Measurements from ENCODE around the gene MID1.

MID1 gene

DNA sequence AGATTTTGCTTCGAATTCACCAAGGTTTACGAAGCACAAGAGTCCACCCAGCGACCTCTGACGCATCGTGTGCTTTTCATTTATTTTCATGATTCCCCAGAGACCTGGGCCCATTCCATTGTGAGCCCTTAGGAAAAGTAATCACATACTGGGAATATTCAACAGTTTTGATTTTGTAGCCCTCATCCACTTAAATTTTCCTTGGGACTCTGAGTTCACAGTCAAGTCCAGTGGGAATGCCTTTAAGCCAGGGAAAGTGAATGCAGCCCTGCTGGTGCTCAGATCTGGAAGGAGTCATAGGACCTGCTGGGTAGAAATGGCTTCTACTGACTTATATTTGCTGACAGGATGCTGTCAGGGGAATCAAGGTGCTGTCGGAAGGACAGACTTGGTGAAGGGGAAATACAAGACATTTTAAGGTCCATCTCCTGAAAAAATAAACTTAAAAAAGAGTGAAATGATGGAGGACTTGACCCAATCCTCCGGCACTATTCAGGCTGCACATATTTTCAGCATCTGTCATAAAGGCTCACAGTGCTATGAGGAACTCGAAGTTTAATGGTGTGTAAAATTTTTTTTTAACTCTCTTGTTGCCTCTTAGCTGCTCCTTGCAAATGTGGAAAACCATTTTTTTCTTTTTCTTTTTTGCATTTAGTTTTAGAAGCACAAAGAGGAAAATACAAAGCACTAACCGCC is 204.9 kb downstream of the MID1 start:
- Histone ChIP-seq H3K9ac (ENCODE audit: low read length in 5 of 5) (no peak overlapping the region), H3K9me3 (ENCODE audit: control insufficient read depth in 5 of 5, low read length in 5 of 5) (no peaks in the 10 kb centered on the region), H3K27ac (ENCODE audit: low read depth, low read length) (no peak overlapping the region), H3K36me3 (ENCODE audit: control insufficient read depth in 5 of 5, insufficient read depth in 5 of 5, low read length in 5 of 5) (no peaks in the 10 kb centered on the region), H3K4me1 (ENCODE audit: control insufficient read depth in 5 of 5, insufficient read depth in 5 of 5, low read length in 5 of 5) (no peaks in the 10 kb centered on the region), H3K4me3 (ENCODE audit: low read depth in 1 of 5, low read length in 5 of 5) (no peak overlapping the region), H3K27me3 (ENCODE audit: control insufficient read depth in 5 of 5, insufficient read depth in 4 of 5, low read length in 5 of 5) (peaks cover 0 to 6% (median 4%) of the 10 kb centered on the region in 5 donors)

DNA sequence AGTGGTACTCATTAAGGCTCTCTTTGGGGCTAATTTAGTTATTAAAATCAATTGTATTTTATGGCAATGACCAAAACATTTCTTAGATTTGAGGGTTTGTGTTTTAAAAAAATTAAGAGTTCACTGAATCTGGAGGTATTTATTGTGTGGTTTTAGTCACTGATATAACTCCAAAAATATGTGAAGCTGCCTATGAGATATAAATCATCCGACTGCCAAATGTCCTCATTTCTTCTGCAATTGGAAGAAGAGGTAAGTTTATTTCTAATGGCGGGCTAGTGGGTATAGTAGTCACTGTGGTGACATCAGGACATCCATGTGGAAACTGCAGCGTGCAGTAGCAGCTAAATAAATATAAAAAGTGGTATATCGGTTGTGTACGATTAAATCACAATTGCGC is 205.5 kb downstream of the MID1 start:
- no peaks in the 10 kb centered on the region for H3K4me1 ChIP-seq (ENCODE audit: control insufficient read depth in 5 of 5, insufficient read depth in 5 of 5, low read length in 5 of 5)
- H3K27ac ChIP-seq (ENCODE audit: low read depth, low read length) = no peak overlapping the region
- no peaks in the 10 kb centered on the region for H3K36me3 ChIP-seq (ENCODE audit: control insufficient read depth in 5 of 5, insufficient read depth in 5 of 5, low read length in 5 of 5)
- peaks cover 0 to 6% (median 4%) of the 10 kb centered on the region in 5 donors for H3K27me3 ChIP-seq (ENCODE audit: control insufficient read depth in 5 of 5, insufficient read depth in 4 of 5, low read length in 5 of 5)
- no peaks in the 10 kb centered on the region for H3K9me3 ChIP-seq (ENCODE audit: control insufficient read depth in 5 of 5, low read length in 5 of 5)
- no peak overlapping the region for H3K4me3 ChIP-seq (ENCODE audit: low read depth in 1 of 5, low read length in 5 of 5)
- no peak overlapping the region for H3K9ac ChIP-seq (ENCODE audit: low read length in 5 of 5)

DNA sequence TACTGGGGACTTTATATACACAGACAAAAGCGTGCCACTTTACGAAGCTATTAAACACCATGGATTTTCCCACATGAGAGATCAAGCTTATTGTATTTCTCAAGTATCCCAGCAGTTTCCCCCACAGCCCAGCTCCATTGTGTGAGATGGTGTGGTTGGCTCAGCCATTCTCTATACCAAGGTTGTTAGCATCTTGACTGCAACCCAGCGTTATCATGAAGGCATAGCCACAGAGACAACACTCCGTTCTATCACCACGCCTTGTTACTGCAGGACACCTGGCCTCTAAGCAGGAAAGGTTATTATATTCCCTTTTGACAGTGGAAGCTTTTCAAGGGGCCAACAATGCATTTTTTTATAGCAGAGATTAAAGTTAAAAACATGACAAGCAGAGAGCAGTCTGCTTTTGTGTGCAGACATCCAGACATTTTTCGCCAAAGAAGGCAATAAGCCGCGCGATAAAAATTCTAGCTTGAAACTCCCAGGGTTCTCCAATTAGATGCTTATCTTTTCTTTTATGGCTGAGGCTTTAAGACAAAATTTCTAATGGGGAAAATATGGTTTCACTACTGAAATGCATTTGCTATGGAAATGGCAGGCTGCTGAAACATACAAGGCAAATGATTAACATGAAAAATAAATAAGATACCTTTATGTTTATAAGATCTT is 206.1 kb downstream of the MID1 start:
- H3K27me3 ChIP-seq (ENCODE audit: control insufficient read depth in 5 of 5, insufficient read depth in 4 of 5, low read length in 5 of 5) = peaks cover 0 to 6% (median 4%) of the 10 kb centered on the region in 5 donors
- no peaks in the 10 kb centered on the region for H3K4me1 ChIP-seq (ENCODE audit: control insufficient read depth in 5 of 5, insufficient read depth in 5 of 5, low read length in 5 of 5)
- no peak overlapping the region for H3K27ac ChIP-seq (ENCODE audit: low read depth, low read length)
- no peak overlapping the region for H3K9ac ChIP-seq (ENCODE audit: low read length in 5 of 5)
- H3K36me3 ChIP-seq (ENCODE audit: control insufficient read depth in 5 of 5, insufficient read depth in 5 of 5, low read length in 5 of 5) = no peaks in the 10 kb centered on the region
- H3K4me3 ChIP-seq (ENCODE audit: low read depth in 1 of 5, low read length in 5 of 5) = no peak overlapping the region
- H3K9me3 ChIP-seq (ENCODE audit: control insufficient read depth in 5 of 5, low read length in 5 of 5) = no peaks in the 10 kb centered on the region

DNA sequence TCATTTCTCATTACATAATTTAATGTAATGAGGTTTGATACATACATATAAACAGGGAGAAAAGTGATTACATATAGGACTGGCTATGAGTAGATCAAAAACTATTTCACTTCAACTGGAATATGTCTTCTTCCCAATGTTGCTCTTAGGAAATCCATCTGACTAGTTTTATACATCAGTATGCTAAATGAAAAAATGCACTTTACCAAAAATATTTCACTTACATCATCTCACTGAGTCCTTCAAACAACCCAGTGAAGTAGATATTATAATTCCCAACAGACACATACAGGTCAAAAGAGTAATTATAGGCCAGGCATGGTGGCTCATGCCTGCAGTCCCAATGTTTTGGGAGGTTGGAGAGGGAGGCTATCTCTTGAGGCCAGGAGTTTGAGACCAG is 215.9 kb downstream of the MID1 start:
- H3K36me3 ChIP-seq (ENCODE audit: control insufficient read depth in 5 of 5, insufficient read depth in 5 of 5, low read length in 5 of 5) = no peaks in the 10 kb centered on the region
- H3K9me3 ChIP-seq (ENCODE audit: control insufficient read depth in 5 of 5, low read length in 5 of 5) = peaks cover 0 to 4% (median 2%) of the 10 kb centered on the region in 5 donors
- no peak overlapping the region for H3K27ac ChIP-seq (ENCODE audit: low read depth, low read length)
- H3K4me1 ChIP-seq (ENCODE audit: control insufficient read depth in 5 of 5, insufficient read depth in 5 of 5, low read length in 5 of 5) = no peaks in the 10 kb centered on the region
- H3K9ac ChIP-seq (ENCODE audit: low read length in 5 of 5) = no peak overlapping the region
- no peaks in the 10 kb centered on the region for H3K27me3 ChIP-seq (ENCODE audit: control insufficient read depth in 5 of 5, insufficient read depth in 4 of 5, low read length in 5 of 5)
- no peak overlapping the region for H3K4me3 ChIP-seq (ENCODE audit: low read depth in 1 of 5, low read length in 5 of 5)

DNA sequence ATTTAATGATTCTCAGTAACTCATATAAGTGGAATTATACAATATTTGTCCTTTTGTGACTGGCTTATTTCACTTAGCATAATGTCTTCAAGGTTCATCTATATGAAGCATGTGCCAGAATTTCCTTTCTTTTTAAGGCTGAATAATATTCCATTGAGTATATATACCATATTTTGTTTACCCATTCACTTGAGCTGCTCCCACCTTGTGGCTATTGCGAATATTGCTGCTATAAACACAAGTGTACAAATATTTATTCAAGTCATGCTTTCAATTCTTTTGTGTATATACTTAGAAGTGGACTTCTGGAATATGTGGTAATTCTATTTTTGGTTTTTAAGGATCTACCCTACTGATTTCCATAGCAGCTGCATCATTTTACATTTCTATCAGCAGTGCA is 219.1 kb downstream of the MID1 start:
- no peak overlapping the region for H3K4me3 ChIP-seq (ENCODE audit: low read depth in 1 of 5, low read length in 5 of 5)
- H3K27me3 ChIP-seq (ENCODE audit: control insufficient read depth in 5 of 5, insufficient read depth in 4 of 5, low read length in 5 of 5) = no peaks in the 10 kb centered on the region
- peaks cover 0 to 4% (median 2%) of the 10 kb centered on the region in 5 donors for H3K9me3 ChIP-seq (ENCODE audit: control insufficient read depth in 5 of 5, low read length in 5 of 5)
- no peak overlapping the region for H3K9ac ChIP-seq (ENCODE audit: low read length in 5 of 5)
- no peaks in the 10 kb centered on the region for H3K4me1 ChIP-seq (ENCODE audit: control insufficient read depth in 5 of 5, insufficient read depth in 5 of 5, low read length in 5 of 5)
- no peaks in the 10 kb centered on the region for H3K36me3 ChIP-seq (ENCODE audit: control insufficient read depth in 5 of 5, insufficient read depth in 5 of 5, low read length in 5 of 5)
- H3K27ac ChIP-seq (ENCODE audit: low read depth, low read length) = no peak overlapping the region

- H3K4me3 ChIP-seq (ENCODE audit: low read depth in 1 of 5, low read length in 5 of 5) = no peak overlapping the region
- no peaks in the 10 kb centered on the region for H3K36me3 ChIP-seq (ENCODE audit: control insufficient read depth in 5 of 5, insufficient read depth in 5 of 5, low read length in 5 of 5)
- peaks cover 0 to 4% (median 2%) of the 10 kb centered on the region in 5 donors for H3K9me3 ChIP-seq (ENCODE audit: control insufficient read depth in 5 of 5, low read length in 5 of 5)
- no peaks in the 10 kb centered on the region for H3K4me1 ChIP-seq (ENCODE audit: control insufficient read depth in 5 of 5, insufficient read depth in 5 of 5, low read length in 5 of 5)
- no peak overlapping the region for H3K9ac ChIP-seq (ENCODE audit: low read length in 5 of 5)
- peaks cover 0 to 2% (median 0%) of the 10 kb centered on the region in 5 donors for H3K27me3 ChIP-seq (ENCODE audit: control insufficient read depth in 5 of 5, insufficient read depth in 4 of 5, low read length in 5 of 5)
- H3K27ac ChIP-seq (ENCODE audit: low read depth, low read length) = no peak overlapping the region
Measured at GRCh38 chrX:10399043-10399741, 221.2 kb downstream of the MID1 start.

GRCh38 chrX:10398215-10398614 is 222.2 kb downstream of the MID1 start:
- H3K4me1 ChIP-seq (ENCODE audit: control insufficient read depth in 5 of 5, insufficient read depth in 5 of 5, low read length in 5 of 5) = no peaks in the 10 kb centered on the region
- H3K27ac ChIP-seq (ENCODE audit: low read depth, low read length) = no peak overlapping the region
- H3K36me3 ChIP-seq (ENCODE audit: control insufficient read depth in 5 of 5, insufficient read depth in 5 of 5, low read length in 5 of 5) = no peaks in the 10 kb centered on the region
- H3K9ac ChIP-seq (ENCODE audit: low read length in 5 of 5) = no peak overlapping the region
- peaks cover 0 to 2% (median 0%) of the 10 kb centered on the region in 5 donors for H3K27me3 ChIP-seq (ENCODE audit: control insufficient read depth in 5 of 5, insufficient read depth in 4 of 5, low read length in 5 of 5)
- peaks cover 0 to 4% (median 2%) of the 10 kb centered on the region in 5 donors for H3K9me3 ChIP-seq (ENCODE audit: control insufficient read depth in 5 of 5, low read length in 5 of 5)
- no peak overlapping the region for H3K4me3 ChIP-seq (ENCODE audit: low read depth in 1 of 5, low read length in 5 of 5)

GRCh38 chrX:10397349-10397748 is 223.0 kb downstream of the MID1 start:
- no peak overlapping the region for H3K27ac ChIP-seq (ENCODE audit: low read depth, low read length)
- no peaks in the 10 kb centered on the region for H3K4me1 ChIP-seq (ENCODE audit: control insufficient read depth in 5 of 5, insufficient read depth in 5 of 5, low read length in 5 of 5)
- H3K4me3 ChIP-seq (ENCODE audit: low read depth in 1 of 5, low read length in 5 of 5) = no peak overlapping the region
- H3K9ac ChIP-seq (ENCODE audit: low read length in 5 of 5) = no peak overlapping the region
- H3K9me3 ChIP-seq (ENCODE audit: control insufficient read depth in 5 of 5, low read length in 5 of 5) = peaks cover 0 to 4% (median 2%) of the 10 kb centered on the region in 5 donors
- H3K36me3 ChIP-seq (ENCODE audit: control insufficient read depth in 5 of 5, insufficient read depth in 5 of 5, low read length in 5 of 5) = no peaks in the 10 kb centered on the region
- peaks cover 0 to 2% (median 0%) of the 10 kb centered on the region in 5 donors for H3K27me3 ChIP-seq (ENCODE audit: control insufficient read depth in 5 of 5, insufficient read depth in 4 of 5, low read length in 5 of 5)

DNA sequence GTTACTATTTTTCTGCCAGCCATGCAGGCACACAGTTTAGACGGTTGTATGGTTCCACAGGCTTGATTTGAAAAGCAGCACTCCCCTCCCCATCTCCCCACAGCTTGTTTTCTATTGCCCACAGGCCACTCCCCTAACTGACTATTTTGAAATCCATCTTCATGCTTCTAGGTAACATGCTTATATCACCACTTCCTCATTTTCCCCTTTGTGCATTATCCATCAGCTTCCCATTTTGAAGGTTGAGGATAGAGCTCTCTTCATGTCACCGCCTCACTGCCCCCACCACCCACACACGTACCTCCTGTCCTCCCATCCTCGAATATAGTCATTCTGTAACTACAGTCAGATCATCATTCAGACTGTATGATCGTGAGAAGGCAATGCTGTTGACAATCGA is 224.7 kb downstream of the MID1 start:
- no peaks in the 10 kb centered on the region for H3K9me3 ChIP-seq (ENCODE audit: control insufficient read depth in 5 of 5, low read length in 5 of 5)
- H3K4me1 ChIP-seq (ENCODE audit: control insufficient read depth in 5 of 5, insufficient read depth in 5 of 5, low read length in 5 of 5) = no peaks in the 10 kb centered on the region
- no peak overlapping the region for H3K9ac ChIP-seq (ENCODE audit: low read length in 5 of 5)
- peaks cover 0 to 2% (median 0%) of the 10 kb centered on the region in 5 donors for H3K27me3 ChIP-seq (ENCODE audit: control insufficient read depth in 5 of 5, insufficient read depth in 4 of 5, low read length in 5 of 5)
- no peak overlapping the region for H3K27ac ChIP-seq (ENCODE audit: low read depth, low read length)
- no peaks in the 10 kb centered on the region for H3K36me3 ChIP-seq (ENCODE audit: control insufficient read depth in 5 of 5, insufficient read depth in 5 of 5, low read length in 5 of 5)
- H3K4me3 ChIP-seq (ENCODE audit: low read depth in 1 of 5, low read length in 5 of 5) = no peak overlapping the region
